Psoas muscle (tissue), 8 donors: ENCODE measurements around the gene SGF29. TPM values are rescaled to one million over a fixed set of nuclear protein-coding genes. Genes with fewer than 3 reads are reported as not detected.

Experiments
- ATAC-seq, 4 donors: fragments of 200-7000 bp; cut with Tn5 transposase; one replicate each; pipeline ENCODE4 v1.9.1; 2020; ENCODE audit warnings: moderate library complexity in 3 of 4, mild to moderate bottlenecking in 2 of 4
- DNase-seq, 2 donors: peaks; one replicate each; pipeline ENCODE4 v3.0.0-alpha.2; 2020
- H3K27ac ChIP-seq: fragments of 200-600 bp; one replicate; pipeline ENCODE4 v1.8.0; 2022
- H3K27me3 ChIP-seq, 3 donors: fragments of 200-600 bp in 1 of 3; one replicate each; pipeline versions ENCODE4 v1.6.1 to v1.8.0; 2013 to 2022; ENCODE audit warnings: low read length in 2 of 3, mild to moderate bottlenecking in 2 of 3, moderate library complexity in 1 of 3; ENCODE audit not compliant: insufficient read depth in 3 of 3
- H3K36me3 ChIP-seq, 2 donors: fragments of 200-600 bp in 1 of 2; one replicate each; pipeline versions ENCODE4 v1.6.1 to v1.8.0; 2013 to 2022; ENCODE audit warnings: low read depth in 1 of 2, mild to moderate bottlenecking in 1 of 2, moderate library complexity in 1 of 2; ENCODE audit not compliant: insufficient read depth in 1 of 2
- H3K4me1 ChIP-seq: fragments of 200-600 bp; one replicate; pipeline ENCODE4 v1.8.0; 2022
- H3K4me3 ChIP-seq: fragments of 200-600 bp; one replicate; pipeline ENCODE4 v1.8.0; 2022; ENCODE audit warnings: mild to moderate bottlenecking
- H3K9me3 ChIP-seq: fragments of 200-600 bp; one replicate; pipeline ENCODE4 v1.8.0; 2022
- WGBS, 3 donors: extraction: QIAGEN DNeasy Blood & Tissue Kit; methylation state at CpG; one replicate each; pipeline versions ENCODE4 v1.1.6 to v1.1.7; 2013; 5-methylcytosine and 5-hydroxymethylcytosine counted together
- intact Hi-C, 2 donors: fragments of 100-400 bp; cut with DNase I; formaldehyde crosslinking; loops; one replicate each; pipeline versions ENCODE4 v1.11.0 to v1.14.2; 2022
- polyA plus RNA-seq, 3 donors: library from polyadenylated mRNA; stranded (reverse); fragments of 200-250 nt; gene quantifications; one replicate each; pipeline ENCODE4 v1.2.3, GENCODE V29; 2013
- total RNA-seq, 4 donors: library from RNA; stranded (reverse); fragmentation: NEBNext Ultra II Directional in 2 of 4; extraction: Animal tissue kit (Norgen Biotek cat#: 25700) in 2 of 4; gene quantifications; one replicate each; pipeline versions ENCODE4 v1.2.1 to v1.2.4, GENCODE V29; 2021 to 2023
- TF ChIP-seq, protein P1 (sequence below): fragments of 200-600 bp; IDR thresholded peaks from one replicate; pipeline ENCODE4 v1.8.0; 2022; ENCODE audit warnings: antibody characterized with exemption
- donor health status: healthy with polysubstance abuse.
- donor health status: DM: no; HTN: no; CAD: no; lungs with moderate emphysema.
- donor health status: Bipolar disorder and iron deficiency.
- donor health status: healthy.
- donor health status: DM: yes; HTN: yes; CAD: no.
- donor health status: DM: no; HTN: no; CAD: no.
- donor health status: DM: no; HTN: no; CAD: no.
- donor health status: DM: yes; HTN: yes; CAD: no.

The SGF29 gene
- total and polyA plus RNA-seq, 7 donors: 20.5 to 48.3 (median 28.0) TPM

DNA sequence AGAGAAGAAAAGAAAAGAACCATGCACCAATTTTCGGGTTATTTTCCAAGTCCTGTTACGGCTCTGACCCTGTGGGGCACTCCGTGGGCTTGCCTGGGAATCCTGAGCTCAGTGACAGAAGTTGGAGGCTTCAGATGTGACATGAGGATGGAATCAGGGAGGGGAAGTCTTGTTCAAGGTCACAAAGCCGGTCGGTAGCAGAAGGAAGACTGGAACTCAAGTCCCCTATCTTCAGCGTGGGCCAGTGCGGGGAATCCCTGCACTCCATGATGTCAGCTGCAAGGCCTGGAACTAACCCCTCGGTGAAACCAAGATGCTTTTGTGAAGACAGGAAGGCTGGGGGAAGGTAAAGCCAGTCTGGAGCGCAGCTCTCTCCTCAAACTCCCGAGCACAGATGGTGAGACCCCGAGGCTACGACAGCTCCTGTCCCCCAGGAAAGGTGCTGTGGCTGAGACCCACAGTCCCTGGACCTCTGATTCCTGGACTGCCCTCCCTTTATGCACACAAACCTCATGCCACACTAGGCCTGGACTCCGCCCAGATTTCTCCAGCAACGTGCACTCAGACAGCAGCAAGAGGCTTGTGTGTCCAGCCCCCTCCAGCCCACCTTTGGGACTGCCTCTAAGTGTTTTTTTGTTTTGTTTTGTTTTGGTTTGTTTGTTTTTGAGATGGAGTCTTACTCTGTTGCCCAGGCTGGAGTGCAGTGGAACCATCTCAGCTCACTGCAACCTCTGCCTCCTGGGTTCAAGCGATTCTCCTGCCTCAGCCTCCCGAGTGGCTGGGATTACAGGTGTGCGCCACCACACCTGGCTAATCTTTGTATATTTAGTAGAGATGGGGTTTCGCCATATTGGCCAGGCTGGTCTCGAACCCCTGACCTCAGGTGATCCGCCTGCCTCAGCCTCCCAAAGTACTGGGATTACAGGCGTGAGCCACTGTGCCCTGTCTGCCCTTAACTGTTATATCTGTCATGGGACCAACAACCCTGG is 41.6 kb upstream of the SGF29 start:
- Histone ChIP-seq H3K4me1 (no peaks in the 10 kb centered on the region), H3K4me3 (no peak overlapping the region), H3K27me3 (peaks cover 0 to 2% (median 0%) of the 10 kb centered on the region in 3 donors), H3K27ac (no peak overlapping the region), H3K36me3 (no peaks in the 10 kb centered on the region), H3K9me3 (no peaks in the 10 kb centered on the region)
- intact Hi-C loops: no loop called here
- TF ChIP-seq, protein P1, sequence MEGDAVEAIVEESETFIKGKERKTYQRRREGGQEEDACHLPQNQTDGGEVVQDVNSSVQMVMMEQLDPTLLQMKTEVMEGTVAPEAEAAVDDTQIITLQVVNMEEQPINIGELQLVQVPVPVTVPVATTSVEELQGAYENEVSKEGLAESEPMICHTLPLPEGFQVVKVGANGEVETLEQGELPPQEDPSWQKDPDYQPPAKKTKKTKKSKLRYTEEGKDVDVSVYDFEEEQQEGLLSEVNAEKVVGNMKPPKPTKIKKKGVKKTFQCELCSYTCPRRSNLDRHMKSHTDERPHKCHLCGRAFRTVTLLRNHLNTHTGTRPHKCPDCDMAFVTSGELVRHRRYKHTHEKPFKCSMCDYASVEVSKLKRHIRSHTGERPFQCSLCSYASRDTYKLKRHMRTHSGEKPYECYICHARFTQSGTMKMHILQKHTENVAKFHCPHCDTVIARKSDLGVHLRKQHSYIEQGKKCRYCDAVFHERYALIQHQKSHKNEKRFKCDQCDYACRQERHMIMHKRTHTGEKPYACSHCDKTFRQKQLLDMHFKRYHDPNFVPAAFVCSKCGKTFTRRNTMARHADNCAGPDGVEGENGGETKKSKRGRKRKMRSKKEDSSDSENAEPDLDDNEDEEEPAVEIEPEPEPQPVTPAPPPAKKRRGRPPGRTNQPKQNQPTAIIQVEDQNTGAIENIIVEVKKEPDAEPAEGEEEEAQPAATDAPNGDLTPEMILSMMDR: no peak
- DNase-seq: no peak
- 80 to 85% (median 81%) methylated on average over 21 of the region's 21 CpGs for WGBS, 3 donors
- no peak for ATAC-seq

- Histone ChIP-seq H3K36me3 (no peaks in the 10 kb centered on the region), H3K27ac (no peak overlapping the region), H3K4me1 (no peaks in the 10 kb centered on the region), H3K4me3 (no peak overlapping the region), H3K9me3 (no peaks in the 10 kb centered on the region), H3K27me3 (no peaks in the 10 kb centered on the region)
- ATAC-seq: no peak
- WGBS, 3 donors: 77 to 82% (median 79%) methylated on average over 12 of the region's 12 CpGs
- no peak for DNase-seq
- TF ChIP-seq, protein P1: no peak
- intact Hi-C loops: no loop called here
Observed at GRCh38 chr16:28513484-28514181, 40.1 kb upstream of the SGF29 start.

DNA sequence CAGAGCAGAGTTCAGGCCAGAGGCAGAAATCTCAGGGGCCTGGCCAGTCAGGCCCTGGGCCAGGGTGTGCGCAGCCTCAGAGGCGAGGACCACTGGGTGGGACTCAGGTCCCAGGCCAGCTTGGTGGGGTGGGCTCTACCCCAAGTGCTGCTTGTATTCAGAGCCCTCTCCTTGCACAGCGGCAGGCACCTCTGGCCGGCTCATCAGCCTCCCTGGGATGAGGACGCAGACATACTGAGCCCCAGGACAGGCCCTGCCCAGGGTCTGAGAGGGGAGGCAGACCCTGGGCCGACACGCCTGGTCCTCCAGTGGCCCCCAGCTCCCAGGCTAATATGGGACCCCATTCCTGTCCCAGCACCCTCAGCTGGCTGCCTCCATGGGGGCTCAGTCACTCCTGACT is 39.5 kb upstream of the SGF29 start:
- intact Hi-C loops: no loop called here
- H3K27me3 ChIP-seq: no peaks in the 10 kb centered on the region
- H3K4me3 ChIP-seq: no peak overlapping the region
- ATAC-seq (no peak), DNase-seq (no peak)
- H3K4me1 ChIP-seq: no peaks in the 10 kb centered on the region
- WGBS, 3 donors: 85 to 93% (median 88%) methylated on average over 5 to 7 of the region's 7 CpGs
- TF ChIP-seq, protein P1: no peak
- H3K36me3 ChIP-seq: no peaks in the 10 kb centered on the region
- H3K27ac ChIP-seq: no peak overlapping the region
- no peaks in the 10 kb centered on the region for H3K9me3 ChIP-seq

- ATAC-seq: no peak
- Histone ChIP-seq H3K27ac (no peak overlapping the region), H3K27me3 (no peaks in the 10 kb centered on the region), H3K4me3 (no peak overlapping the region), H3K9me3 (no peaks in the 10 kb centered on the region), H3K4me1 (no peaks in the 10 kb centered on the region), H3K36me3 (no peaks in the 10 kb centered on the region)
- 68 to 76% (median 74%) methylated on average over 7 of the region's 7 CpGs for WGBS, 3 donors
- no peak for DNase-seq
- intact Hi-C loops: no loop called here
- TF ChIP-seq, protein P1: no peak
Observed at GRCh38 chr16:28520672-28521071, 33.0 kb upstream of the SGF29 start.
